ENCODE data around the gene SLIT3. TPM values are rescaled to one million over a fixed set of nuclear protein-coding genes. Genes with fewer than 3 reads are reported as not detected.

The SLIT3 gene
- total RNA-seq, 1 donor from 2014 or later, result 3.2 TPM

DNA sequence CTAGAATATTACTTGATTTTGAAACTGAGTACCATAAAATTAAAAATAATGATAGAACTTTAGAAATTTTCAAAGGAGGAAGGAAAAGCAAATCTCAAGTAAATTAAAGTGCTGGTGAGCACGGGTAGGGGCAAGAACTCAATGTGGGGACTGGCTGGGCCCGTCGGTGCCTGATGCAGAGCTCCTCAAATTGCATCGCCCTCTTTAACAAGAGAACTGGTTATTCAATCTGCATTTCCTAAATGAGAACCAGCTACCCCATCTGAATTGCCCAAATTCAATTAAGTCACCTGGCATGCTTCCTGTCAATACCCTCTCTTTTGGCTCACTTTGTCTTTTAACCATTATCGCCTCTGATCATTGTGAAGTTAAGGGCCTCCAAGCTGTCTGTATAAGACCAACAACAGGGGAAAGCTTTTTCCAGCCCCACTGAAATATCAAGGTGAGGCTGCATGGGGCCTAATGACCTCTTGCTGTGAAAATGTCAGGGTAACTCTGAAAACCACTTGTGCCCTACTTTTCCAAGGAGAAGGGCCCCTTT, 316.7 kb downstream of the SLIT3 start:
- TF ChIP-seq, protein P1, sequence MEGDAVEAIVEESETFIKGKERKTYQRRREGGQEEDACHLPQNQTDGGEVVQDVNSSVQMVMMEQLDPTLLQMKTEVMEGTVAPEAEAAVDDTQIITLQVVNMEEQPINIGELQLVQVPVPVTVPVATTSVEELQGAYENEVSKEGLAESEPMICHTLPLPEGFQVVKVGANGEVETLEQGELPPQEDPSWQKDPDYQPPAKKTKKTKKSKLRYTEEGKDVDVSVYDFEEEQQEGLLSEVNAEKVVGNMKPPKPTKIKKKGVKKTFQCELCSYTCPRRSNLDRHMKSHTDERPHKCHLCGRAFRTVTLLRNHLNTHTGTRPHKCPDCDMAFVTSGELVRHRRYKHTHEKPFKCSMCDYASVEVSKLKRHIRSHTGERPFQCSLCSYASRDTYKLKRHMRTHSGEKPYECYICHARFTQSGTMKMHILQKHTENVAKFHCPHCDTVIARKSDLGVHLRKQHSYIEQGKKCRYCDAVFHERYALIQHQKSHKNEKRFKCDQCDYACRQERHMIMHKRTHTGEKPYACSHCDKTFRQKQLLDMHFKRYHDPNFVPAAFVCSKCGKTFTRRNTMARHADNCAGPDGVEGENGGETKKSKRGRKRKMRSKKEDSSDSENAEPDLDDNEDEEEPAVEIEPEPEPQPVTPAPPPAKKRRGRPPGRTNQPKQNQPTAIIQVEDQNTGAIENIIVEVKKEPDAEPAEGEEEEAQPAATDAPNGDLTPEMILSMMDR (IDR thresholded peaks at IDR 0.05; ENCODE audit: unreplicated experiment), result no peak
- no peak for DNase-seq (ENCODE audit: low spot score)
- Mint-ChIP-seq H3K27ac (ENCODE audit: unreplicated experiment) (no peak overlapping the region), H3K9me3 (ENCODE audit: unreplicated experiment) (no peaks in the 10 kb centered on the region), H3K4me1 (ENCODE audit: unreplicated experiment) (no peaks in the 10 kb centered on the region), H3K27me3 (ENCODE audit: unreplicated experiment) (no peaks in the 10 kb centered on the region), H3K4me3 (ENCODE audit: unreplicated experiment) (no peak overlapping the region), H3K36me3 (ENCODE audit: low read depth, unreplicated experiment) (no peaks in the 10 kb centered on the region)

DNA sequence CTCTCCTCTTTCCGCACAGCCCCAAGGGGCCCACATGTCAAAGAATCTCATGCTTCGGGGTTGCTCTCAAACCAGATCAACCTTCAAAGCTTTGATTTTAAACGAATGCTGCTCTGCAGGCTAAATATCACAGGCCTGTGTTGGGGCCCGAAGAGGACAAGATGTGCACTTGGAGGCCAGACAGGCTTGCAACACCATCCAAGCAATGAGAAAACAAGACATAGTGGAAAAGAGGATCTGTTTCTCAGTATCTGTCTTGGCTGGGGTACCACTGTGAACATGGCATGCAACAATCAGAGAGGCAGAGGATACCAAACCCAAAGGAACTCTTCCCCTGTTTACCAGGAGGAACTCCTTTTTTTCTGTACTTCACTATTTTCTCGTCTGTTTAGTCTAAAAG, 321.8 kb downstream of the SLIT3 start:
- Mint-ChIP-seq H3K4me1 (ENCODE audit: unreplicated experiment) (peaks cover 2% of the 10 kb centered on the region), H3K27me3 (ENCODE audit: unreplicated experiment) (no peaks in the 10 kb centered on the region), H3K4me3 (ENCODE audit: unreplicated experiment) (no peak overlapping the region), H3K36me3 (ENCODE audit: low read depth, unreplicated experiment) (no peaks in the 10 kb centered on the region), H3K27ac (ENCODE audit: unreplicated experiment) (no peak overlapping the region), H3K9me3 (ENCODE audit: unreplicated experiment) (no peaks in the 10 kb centered on the region)
- no peak for DNase-seq (ENCODE audit: low spot score)
- TF ChIP-seq, protein P1 (IDR thresholded peaks at IDR 0.05; ENCODE audit: unreplicated experiment), result no peak

DNA sequence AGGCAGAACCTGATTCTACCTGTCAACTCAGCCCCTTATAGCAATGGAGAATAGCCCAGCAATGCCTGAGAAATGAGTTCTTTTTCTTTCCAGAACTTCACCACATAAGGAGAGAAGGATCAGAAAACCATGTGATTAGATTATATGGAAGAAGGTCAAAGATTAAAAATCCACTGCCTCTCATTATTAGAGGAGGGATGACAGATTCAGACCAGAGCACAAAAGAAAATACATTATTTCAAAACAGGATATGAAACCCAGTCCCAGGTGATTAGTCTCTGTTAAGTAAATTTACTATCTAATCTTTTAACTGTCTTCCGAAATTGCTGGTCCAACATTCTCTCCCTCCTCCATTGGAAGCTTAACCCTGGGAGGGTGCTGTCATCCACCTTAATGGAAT, 322.4 kb downstream of the SLIT3 start:
- H3K4me1 Mint-ChIP-seq (ENCODE audit: unreplicated experiment), result peaks cover 4% of the 10 kb centered on the region
- H3K27ac Mint-ChIP-seq (ENCODE audit: unreplicated experiment), result no peak overlapping the region
- H3K36me3 Mint-ChIP-seq (ENCODE audit: low read depth, unreplicated experiment), result no peaks in the 10 kb centered on the region
- DNase-seq (ENCODE audit: low spot score), result no peak
- TF ChIP-seq, protein P1 (IDR thresholded peaks at IDR 0.05; ENCODE audit: unreplicated experiment), result no peak
- no peaks in the 10 kb centered on the region for H3K27me3 Mint-ChIP-seq (ENCODE audit: unreplicated experiment)
- no peak overlapping the region for H3K4me3 Mint-ChIP-seq (ENCODE audit: unreplicated experiment)
- H3K9me3 Mint-ChIP-seq (ENCODE audit: unreplicated experiment), result no peaks in the 10 kb centered on the region

DNA sequence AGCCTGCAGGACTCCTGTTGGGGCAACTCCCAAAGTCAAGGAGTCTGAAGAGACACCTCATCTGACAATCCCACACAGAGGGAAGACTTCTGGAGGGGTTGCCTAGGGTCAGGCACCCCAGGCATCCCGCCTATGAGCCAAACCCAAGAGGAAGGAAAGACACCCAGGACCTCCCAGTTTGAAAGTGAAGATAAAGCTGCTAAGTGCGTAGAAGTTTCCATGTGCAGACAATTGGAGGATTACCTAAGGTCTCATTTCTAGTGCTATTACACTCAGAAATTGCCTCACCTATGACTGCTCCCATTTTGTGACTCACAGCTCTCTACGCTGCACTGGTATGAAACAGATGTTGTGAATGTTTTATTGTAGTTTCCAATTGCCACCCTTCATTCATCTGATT, 322.9 kb downstream of the SLIT3 start:
- no peaks in the 10 kb centered on the region for H3K27me3 Mint-ChIP-seq (ENCODE audit: unreplicated experiment)
- no peak overlapping the region for H3K4me3 Mint-ChIP-seq (ENCODE audit: unreplicated experiment)
- no peak overlapping the region for H3K27ac Mint-ChIP-seq (ENCODE audit: unreplicated experiment)
- H3K4me1 Mint-ChIP-seq (ENCODE audit: unreplicated experiment), result peaks cover 4% of the 10 kb centered on the region
- no peak for DNase-seq (ENCODE audit: low spot score)
- no peaks in the 10 kb centered on the region for H3K9me3 Mint-ChIP-seq (ENCODE audit: unreplicated experiment)
- TF ChIP-seq, protein P1 (IDR thresholded peaks at IDR 0.05; ENCODE audit: unreplicated experiment), result no peak
- no peaks in the 10 kb centered on the region for H3K36me3 Mint-ChIP-seq (ENCODE audit: low read depth, unreplicated experiment)

DNA sequence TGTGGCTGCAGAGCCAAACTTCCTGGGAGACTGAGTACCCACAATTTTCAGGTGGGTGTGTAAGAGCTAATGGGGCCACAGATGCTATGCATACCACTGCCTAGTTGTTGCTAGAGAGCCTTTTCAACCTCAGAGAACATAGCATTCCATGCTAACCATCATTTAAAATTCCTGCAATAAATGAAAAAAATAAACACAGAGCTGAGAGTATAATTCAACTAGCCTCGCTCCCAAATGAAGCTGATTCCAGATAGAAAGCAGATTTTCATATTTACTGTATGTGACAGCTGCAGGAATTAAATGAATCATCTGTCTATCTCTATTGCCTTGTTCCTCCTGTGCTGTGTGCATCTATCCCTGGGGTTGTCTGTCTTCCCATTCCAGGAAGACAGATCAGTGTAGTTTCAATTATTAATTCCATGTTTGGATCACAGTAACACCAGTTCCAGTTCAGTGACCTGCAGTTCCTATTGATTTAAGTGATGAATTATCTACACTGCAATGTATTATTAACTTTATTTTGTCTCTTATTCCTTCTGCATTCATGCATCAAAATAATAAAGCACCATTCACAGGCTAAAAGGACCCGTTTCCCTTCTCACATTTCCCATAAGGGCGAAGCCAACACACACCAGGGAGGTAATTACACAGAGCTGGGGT, 324.5 kb downstream of the SLIT3 start:
- Mint-ChIP-seq H3K4me1 (ENCODE audit: unreplicated experiment) (peaks cover 4% of the 10 kb centered on the region), H3K27ac (ENCODE audit: unreplicated experiment) (no peak overlapping the region), H3K36me3 (ENCODE audit: low read depth, unreplicated experiment) (no peaks in the 10 kb centered on the region), H3K9me3 (ENCODE audit: unreplicated experiment) (no peaks in the 10 kb centered on the region), H3K27me3 (ENCODE audit: unreplicated experiment) (peaks cover 2% of the 10 kb centered on the region), H3K4me3 (ENCODE audit: unreplicated experiment) (no peak overlapping the region)
- TF ChIP-seq, protein P1 (IDR thresholded peaks at IDR 0.05; ENCODE audit: unreplicated experiment), result no peak
- DNase-seq (ENCODE audit: low spot score), result no peak
